ENCODE data around the gene MMP25.
"Not testable (repeated sequence)": the region's sequence is repeated elsewhere in the genome, so short reads cannot be mapped to it uniquely, and the experiment has no call there.

DNA sequence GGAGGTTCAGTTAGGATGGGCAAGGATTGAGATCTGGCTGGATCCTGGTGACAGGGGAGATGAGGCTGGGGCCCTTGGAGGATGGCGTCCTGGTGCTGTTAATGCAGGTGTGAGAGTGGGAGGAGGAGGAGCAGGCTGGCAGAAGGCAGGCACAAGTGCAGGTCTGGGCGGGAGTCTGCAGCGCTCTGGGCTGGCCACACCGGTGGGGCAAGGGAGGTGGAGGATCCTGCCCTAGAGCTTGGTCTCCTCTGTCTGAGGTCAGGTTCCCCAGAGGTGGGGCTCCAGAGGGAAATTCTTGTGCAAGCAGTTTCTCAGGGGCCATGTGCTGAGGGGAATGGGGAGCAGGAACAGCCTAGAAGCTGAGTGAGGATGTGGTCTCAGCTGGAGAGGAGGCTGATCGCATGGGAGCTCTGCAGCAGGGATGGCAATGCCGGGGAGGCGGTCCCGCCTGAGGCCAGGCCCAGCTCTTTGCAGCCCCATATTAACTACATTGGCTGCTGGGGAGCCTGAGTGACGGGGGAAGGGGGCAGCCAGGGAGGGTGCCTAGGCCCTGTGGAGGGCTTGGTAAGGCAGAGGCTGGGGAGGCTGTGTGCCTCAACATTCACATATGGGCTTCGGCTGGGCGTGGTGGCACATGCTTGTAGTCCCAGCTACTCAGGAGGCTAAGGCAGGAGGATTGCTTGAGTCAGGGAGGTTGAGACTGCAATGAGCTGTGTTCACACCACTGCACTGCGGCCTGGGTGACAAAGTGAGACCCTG is 6.4 kb downstream of the MMP25 start:
- TF ChIP-seq, protein P1, sequence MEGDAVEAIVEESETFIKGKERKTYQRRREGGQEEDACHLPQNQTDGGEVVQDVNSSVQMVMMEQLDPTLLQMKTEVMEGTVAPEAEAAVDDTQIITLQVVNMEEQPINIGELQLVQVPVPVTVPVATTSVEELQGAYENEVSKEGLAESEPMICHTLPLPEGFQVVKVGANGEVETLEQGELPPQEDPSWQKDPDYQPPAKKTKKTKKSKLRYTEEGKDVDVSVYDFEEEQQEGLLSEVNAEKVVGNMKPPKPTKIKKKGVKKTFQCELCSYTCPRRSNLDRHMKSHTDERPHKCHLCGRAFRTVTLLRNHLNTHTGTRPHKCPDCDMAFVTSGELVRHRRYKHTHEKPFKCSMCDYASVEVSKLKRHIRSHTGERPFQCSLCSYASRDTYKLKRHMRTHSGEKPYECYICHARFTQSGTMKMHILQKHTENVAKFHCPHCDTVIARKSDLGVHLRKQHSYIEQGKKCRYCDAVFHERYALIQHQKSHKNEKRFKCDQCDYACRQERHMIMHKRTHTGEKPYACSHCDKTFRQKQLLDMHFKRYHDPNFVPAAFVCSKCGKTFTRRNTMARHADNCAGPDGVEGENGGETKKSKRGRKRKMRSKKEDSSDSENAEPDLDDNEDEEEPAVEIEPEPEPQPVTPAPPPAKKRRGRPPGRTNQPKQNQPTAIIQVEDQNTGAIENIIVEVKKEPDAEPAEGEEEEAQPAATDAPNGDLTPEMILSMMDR (optimal IDR thresholded peaks at IDR 0.05 in 1 of 3, IDR thresholded peaks at IDR 0.05 in 1 of 3, conservative IDR thresholded peaks at IDR 0.05 in 1 of 3; ENCODE audit: extremely low read depth in 1 of 3, insufficient read depth in 2 of 3, low read length in 3 of 3): not testable (repeated sequence)
- TF ChIP-seq EZH2 (IDR thresholded peaks at IDR 0.05; ENCODE audit: low read length): not testable (repeated sequence)

Data from keratinocyte (primary cell).